ENCODE data around the gene TRMT11.

DNA sequence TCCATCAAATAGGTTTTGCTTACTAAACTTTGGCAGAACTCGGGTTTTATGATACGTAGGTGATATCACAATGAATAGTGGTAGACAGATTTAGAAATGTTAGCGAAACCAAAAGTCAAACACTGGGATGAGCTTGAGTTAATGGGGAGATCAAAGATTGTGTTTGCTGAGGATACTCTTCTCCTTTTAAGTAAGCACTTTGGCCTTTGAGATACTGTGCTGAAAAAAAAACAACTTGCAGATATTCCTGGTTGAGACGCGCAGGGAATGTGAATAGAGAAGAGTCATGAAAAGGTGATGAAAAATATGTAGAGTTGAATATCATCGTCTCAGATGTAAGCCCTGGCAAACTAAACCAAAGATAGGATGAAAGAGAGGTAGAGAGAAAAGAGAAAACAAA lies 48.3 kb downstream of the TRMT11 start:
- TF ChIP-seq EZH2 (IDR thresholded peaks at IDR 0.05; ENCODE audit: insufficient read depth, poor library complexity, severe bottlenecking) (no peak), EZH2phosphoT487 (IDR thresholded peaks at IDR 0.05; ENCODE audit: insufficient read depth, low read depth) (no peak)
